WTC11 (cell line): ENCODE data around the gene UBQLN1. TPM values are rescaled to one million over a fixed set of nuclear protein-coding genes. Genes with fewer than 3 reads are reported as not detected.

Experiments used
- ATAC-seq: fragments of 200-7000 bp; cut with Tn5 transposase; 2 replicates; pipeline ENCODE4 v1.10.0; 2021; ENCODE audit warnings: mild to moderate bottlenecking, moderate library complexity
- CTCF ChIA-PET: fragments of 300-600 bp; sonication (Branson Sonifier 250); formaldehyde crosslinking; loops from one replicate; lab custom pipeline; 2021; ENCODE audit warnings: antibody characterized with exemption; lab: Charles Lee
- POLR2A ChIA-PET: fragments of 350-600 bp; sonication (Branson Sonifier 250); formaldehyde crosslinking; loops from one replicate; lab custom pipeline; 2021; ENCODE audit warnings: antibody characterized with exemption; lab: Charles Lee
- DNase-seq: peaks from one replicate; pipeline ENCODE4 v3.0.0; 2021; ENCODE audit warnings: low spot score
- H3K27ac Mint-ChIP-seq: 2 replicates; pipeline ENCODE4 v1.8.0; 2021; ENCODE audit warnings: mixed read lengths
- H3K27me3 Mint-ChIP-seq: 2 replicates; pipeline ENCODE4 v1.8.0; 2021; ENCODE audit warnings: low read depth, mild to moderate bottlenecking, moderate library complexity, mixed read lengths
- H3K36me3 Mint-ChIP-seq: 2 replicates; pipeline ENCODE4 v1.8.0; 2021; ENCODE audit warnings: mixed read lengths
- H3K4me1 Mint-ChIP-seq: 2 replicates; pipeline ENCODE4 v1.8.0; 2022; ENCODE audit warnings: mixed read lengths
- H3K4me3 Mint-ChIP-seq: 2 replicates; pipeline ENCODE4 v1.8.0; 2021; ENCODE audit warnings: mild to moderate bottlenecking, moderate library complexity, mixed read lengths
- H3K9me3 Mint-ChIP-seq: 2 replicates; pipeline ENCODE4 v1.8.0; 2021; ENCODE audit warnings: mixed read lengths
- ARID4B ChIP-seq: sonication (generic); formaldehyde crosslinking; IDR thresholded peaks from 2 replicates; pipeline ENCODE4 v1.8.0; 2023; ENCODE audit warnings: missing genetic modification reagents, mild to moderate bottlenecking, borderline replicate concordance
- ATF6 ChIP-seq: sonication (generic); formaldehyde crosslinking; IDR thresholded peaks from 2 replicates; pipeline ENCODE4 v1.8.1; 2023; ENCODE audit warnings: mild to moderate bottlenecking, missing genetic modification reagents
- CDX4 ChIP-seq: fragments of 250-450 bp; sonication (Bioruptor Pico); IDR thresholded peaks from 2 replicates; pipeline ENCODE4 v1.9.0; 2021; ENCODE audit warnings: moderate library complexity, mild to moderate bottlenecking, inconsistent platforms, borderline replicate concordance
- CREM ChIP-seq: sonication (generic); formaldehyde crosslinking; IDR thresholded peaks from 2 replicates; pipeline ENCODE4 v1.8.1; 2022; ENCODE audit warnings: mild to moderate bottlenecking, missing genetic modification reagents, moderate library complexity
- JAZF1 ChIP-seq: fragments of 250-450 bp; sonication (Bioruptor Pico); IDR thresholded peaks from 2 replicates; pipeline ENCODE4 v1.9.0; 2021; ENCODE audit warnings: moderate library complexity, mild to moderate bottlenecking, inconsistent platforms
- KAT7 ChIP-seq: sonication (generic); formaldehyde crosslinking; IDR thresholded peaks from 2 replicates; pipeline ENCODE4 v1.8.1; 2023; ENCODE audit warnings: missing genetic modification reagents, mild to moderate bottlenecking, borderline replicate concordance
- MXD4 ChIP-seq: fragments of 250-450 bp; sonication (Bioruptor Pico); IDR thresholded peaks from 2 replicates; pipeline ENCODE4 v1.8.0; 2021; ENCODE audit warnings: mild to moderate bottlenecking, moderate library complexity, borderline replicate concordance
- NFYB ChIP-seq: sonication (generic); formaldehyde crosslinking; conservative IDR thresholded peaks from 2 replicates; pipeline ENCODE4 v1.8.0; 2022; ENCODE audit warnings: low read depth, missing genetic modification reagents
- OVOL2 ChIP-seq: fragments of 250-450 bp; sonication (Bioruptor Pico); IDR thresholded peaks from 2 replicates; pipeline ENCODE4 v1.9.0; 2021; ENCODE audit warnings: mild to moderate bottlenecking, borderline replicate concordance
- SMAD3 ChIP-seq: sonication (generic); formaldehyde crosslinking; IDR thresholded peaks from 2 replicates; pipeline ENCODE4 v1.8.0; 2022; ENCODE audit warnings: missing genetic modification reagents, mild to moderate bottlenecking, borderline replicate concordance
- SOX15 ChIP-seq: fragments of 250-450 bp; sonication (Bioruptor Pico); IDR thresholded peaks from 2 replicates; pipeline ENCODE4 v1.9.0; 2021; ENCODE audit warnings: mild to moderate bottlenecking
- STAT6 ChIP-seq: sonication (generic); formaldehyde crosslinking; conservative IDR thresholded peaks from 2 replicates; pipeline ENCODE4 v1.8.1; 2023; ENCODE audit warnings: mild to moderate bottlenecking, low read depth, missing genetic modification reagents, moderate library complexity
- TEAD4 ChIP-seq: sonication (generic); formaldehyde crosslinking; IDR thresholded peaks from 2 replicates; pipeline ENCODE4 v1.8.0; 2022; ENCODE audit warnings: mild to moderate bottlenecking, missing genetic modification reagents
- ZNF121 ChIP-seq: sonication (generic); formaldehyde crosslinking; IDR thresholded peaks from 2 replicates; pipeline ENCODE4 v1.8.0; 2023; ENCODE audit warnings: missing genetic modification reagents
- ZNF232 ChIP-seq: sonication (generic); formaldehyde crosslinking; IDR thresholded peaks from 2 replicates; pipeline ENCODE4 v1.8.0; 2022; ENCODE audit warnings: mild to moderate bottlenecking, missing genetic modification reagents
- ZNF396 ChIP-seq: fragments of 250-450 bp; sonication (Bioruptor Pico); IDR thresholded peaks from 2 replicates; pipeline ENCODE4 v1.8.0; 2021; ENCODE audit warnings: mild to moderate bottlenecking, moderate library complexity, borderline replicate concordance
- total RNA-seq: library from RNA; stranded (reverse); gene quantifications from 3 replicates; pipeline ENCODE4 v1.2.3, GENCODE V29; 2021
- TF ChIP-seq, protein P1 (sequence below): fragments of 250-450 bp; sonication (Bioruptor Pico); IDR thresholded peaks from 2 replicates; pipeline ENCODE4 v1.9.0; 2021; ENCODE audit warnings: mild to moderate bottlenecking
- TF ChIP-seq, protein P2 (sequence below): sonication (generic); formaldehyde crosslinking; IDR thresholded peaks from 2 replicates; pipeline ENCODE4 v1.8.0; 2022; ENCODE audit warnings: mild to moderate bottlenecking, missing genetic modification reagents
- TF ChIP-seq, protein P3 (sequence below): sonication (generic); formaldehyde crosslinking; IDR thresholded peaks from 2 replicates; pipeline ENCODE4 v1.8.0; 2022; ENCODE audit warnings: mild to moderate bottlenecking, missing genetic modification reagents
- TF ChIP-seq, protein P4 (sequence below): sonication (generic); formaldehyde crosslinking; IDR thresholded peaks from 2 replicates; pipeline ENCODE4 v1.8.0; 2023; ENCODE audit warnings: missing genetic modification reagents
- TF ChIP-seq, protein P5 (sequence below): fragments of 250-450 bp; sonication (Bioruptor Pico); IDR thresholded peaks from 2 replicates; pipeline ENCODE4 v2.1.2; 2022; ENCODE audit warnings: mild to moderate bottlenecking, moderate library complexity

Gene UBQLN1
- total RNA-seq, 1 experiment from 2014 or later: 110 TPM

GRCh38 chr9:83675466-83675865 lies 32.3 kb downstream of the UBQLN1 start (continued):
- TF ChIP-seq ARID4B (CRISPR knock-in tag) (no peak), ATF6 (CRISPR knock-in tag) (no peak), JAZF1 (CRISPR knock-in tag) (no peak), CDX4 (CRISPR knock-in tag) (no peak)

DNA sequence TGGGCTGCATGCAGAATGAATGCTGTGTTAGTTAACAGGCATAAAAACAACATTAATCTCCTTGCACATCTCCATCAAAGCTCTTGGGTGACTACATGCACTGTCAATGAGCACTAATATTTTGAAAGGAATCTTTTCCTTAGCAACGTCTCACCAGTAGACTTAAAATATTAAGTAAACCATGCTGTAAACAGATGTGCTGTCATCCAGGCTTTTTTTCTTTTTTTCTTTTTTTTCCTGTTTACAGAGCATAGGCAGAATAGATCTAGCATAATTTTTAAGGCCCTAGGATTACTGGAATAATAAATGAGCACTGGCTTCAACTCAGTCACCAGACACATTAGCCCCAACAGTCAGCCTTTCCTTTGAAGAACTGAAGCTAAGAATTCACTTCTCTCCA lies 36.3 kb downstream of the UBQLN1 start:
- Mint-ChIP-seq H3K27me3 (no peaks in the 10 kb centered on the region), H3K4me1 (no peaks in the 10 kb centered on the region), H3K27ac (no peak overlapping the region), H3K36me3 (peaks cover 47% of the 10 kb centered on the region), H3K9me3 (no peaks in the 10 kb centered on the region), H3K4me3 (no peak overlapping the region)
- CTCF ChIA-PET: no interaction called here
- POLR2A ChIA-PET: interaction anchor here (0.6 kb wide), 1 partner anchor 25 kb away, joined by 5 read pairs; no protein-coding TSS in a partner anchor
- no peak for DNase-seq
- no peak for ATAC-seq
- TF ChIP-seq, protein P1, sequence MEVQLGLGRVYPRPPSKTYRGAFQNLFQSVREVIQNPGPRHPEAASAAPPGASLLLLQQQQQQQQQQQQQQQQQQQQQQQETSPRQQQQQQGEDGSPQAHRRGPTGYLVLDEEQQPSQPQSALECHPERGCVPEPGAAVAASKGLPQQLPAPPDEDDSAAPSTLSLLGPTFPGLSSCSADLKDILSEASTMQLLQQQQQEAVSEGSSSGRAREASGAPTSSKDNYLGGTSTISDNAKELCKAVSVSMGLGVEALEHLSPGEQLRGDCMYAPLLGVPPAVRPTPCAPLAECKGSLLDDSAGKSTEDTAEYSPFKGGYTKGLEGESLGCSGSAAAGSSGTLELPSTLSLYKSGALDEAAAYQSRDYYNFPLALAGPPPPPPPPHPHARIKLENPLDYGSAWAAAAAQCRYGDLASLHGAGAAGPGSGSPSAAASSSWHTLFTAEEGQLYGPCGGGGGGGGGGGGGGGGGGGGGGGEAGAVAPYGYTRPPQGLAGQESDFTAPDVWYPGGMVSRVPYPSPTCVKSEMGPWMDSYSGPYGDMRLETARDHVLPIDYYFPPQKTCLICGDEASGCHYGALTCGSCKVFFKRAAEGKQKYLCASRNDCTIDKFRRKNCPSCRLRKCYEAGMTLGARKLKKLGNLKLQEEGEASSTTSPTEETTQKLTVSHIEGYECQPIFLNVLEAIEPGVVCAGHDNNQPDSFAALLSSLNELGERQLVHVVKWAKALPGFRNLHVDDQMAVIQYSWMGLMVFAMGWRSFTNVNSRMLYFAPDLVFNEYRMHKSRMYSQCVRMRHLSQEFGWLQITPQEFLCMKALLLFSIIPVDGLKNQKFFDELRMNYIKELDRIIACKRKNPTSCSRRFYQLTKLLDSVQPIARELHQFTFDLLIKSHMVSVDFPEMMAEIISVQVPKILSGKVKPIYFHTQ: no peak
- TF ChIP-seq KAT7 (CRISPR knock-in tag) (no peak), STAT6 (CRISPR knock-in tag) (no peak), SOX15 (CRISPR knock-in tag) (no peak), ZNF396 (no peak), ZNF232 (CRISPR knock-in tag) (no peak), MXD4 (CRISPR knock-in tag) (no peak), SMAD3 (CRISPR knock-in tag) (no peak), ZNF121 (CRISPR knock-in tag) (no peak), TEAD4 (CRISPR knock-in tag) (no peak), OVOL2 (CRISPR knock-in tag) (no peak), NFYB (CRISPR knock-in tag) (no peak), CREM (CRISPR knock-in tag) (no peak)
- TF ChIP-seq, protein P2, sequence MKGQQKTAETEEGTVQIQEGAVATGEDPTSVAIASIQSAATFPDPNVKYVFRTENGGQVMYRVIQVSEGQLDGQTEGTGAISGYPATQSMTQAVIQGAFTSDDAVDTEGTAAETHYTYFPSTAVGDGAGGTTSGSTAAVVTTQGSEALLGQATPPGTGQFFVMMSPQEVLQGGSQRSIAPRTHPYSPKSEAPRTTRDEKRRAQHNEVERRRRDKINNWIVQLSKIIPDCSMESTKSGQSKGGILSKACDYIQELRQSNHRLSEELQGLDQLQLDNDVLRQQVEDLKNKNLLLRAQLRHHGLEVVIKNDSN: no peak
- TF ChIP-seq, protein P3, sequence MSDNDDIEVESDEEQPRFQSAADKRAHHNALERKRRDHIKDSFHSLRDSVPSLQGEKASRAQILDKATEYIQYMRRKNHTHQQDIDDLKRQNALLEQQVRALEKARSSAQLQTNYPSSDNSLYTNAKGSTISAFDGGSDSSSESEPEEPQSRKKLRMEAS (CRISPR knock-in tag): no peak
- TF ChIP-seq, protein P4, sequence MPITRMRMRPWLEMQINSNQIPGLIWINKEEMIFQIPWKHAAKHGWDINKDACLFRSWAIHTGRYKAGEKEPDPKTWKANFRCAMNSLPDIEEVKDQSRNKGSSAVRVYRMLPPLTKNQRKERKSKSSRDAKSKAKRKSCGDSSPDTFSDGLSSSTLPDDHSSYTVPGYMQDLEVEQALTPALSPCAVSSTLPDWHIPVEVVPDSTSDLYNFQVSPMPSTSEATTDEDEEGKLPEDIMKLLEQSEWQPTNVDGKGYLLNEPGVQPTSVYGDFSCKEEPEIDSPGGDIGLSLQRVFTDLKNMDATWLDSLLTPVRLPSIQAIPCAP: no peak
- TF ChIP-seq, protein P5, sequence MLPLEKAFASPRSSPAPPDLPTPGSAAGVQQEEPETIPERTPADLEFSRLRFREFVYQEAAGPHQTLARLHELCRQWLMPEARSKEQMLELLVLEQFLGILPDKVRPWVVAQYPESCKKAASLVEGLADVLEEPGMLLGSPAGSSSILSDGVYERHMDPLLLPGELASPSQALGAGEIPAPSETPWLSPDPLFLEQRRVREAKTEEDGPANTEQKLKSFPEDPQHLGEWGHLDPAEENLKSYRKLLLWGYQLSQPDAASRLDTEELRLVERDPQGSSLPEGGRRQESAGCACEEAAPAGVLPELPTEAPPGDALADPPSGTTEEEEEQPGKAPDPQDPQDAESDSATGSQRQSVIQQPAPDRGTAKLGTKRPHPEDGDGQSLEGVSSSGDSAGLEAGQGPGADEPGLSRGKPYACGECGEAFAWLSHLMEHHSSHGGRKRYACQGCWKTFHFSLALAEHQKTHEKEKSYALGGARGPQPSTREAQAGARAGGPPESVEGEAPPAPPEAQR (CRISPR knock-in tag): no peak
